Stimulated activated CD4-positive, alpha-beta T cell treated with anti-CD3 and anti-CD28 coated beads, Interleukin-12 subunit alpha, Interleukin-12 subunit beta, amount 100 ng/mL, for 48 hours (primary cell): Measurements from ENCODE around the gene GSK3A.

Experiments
- DNase-seq, 3 donors: peaks; one replicate each; pipeline ENCODE4 v3.0.0-alpha.2; 2020; ENCODE audit warnings: low read depth in 2 of 3, low spot score in 1 of 3

The GSK3A gene

DNA sequence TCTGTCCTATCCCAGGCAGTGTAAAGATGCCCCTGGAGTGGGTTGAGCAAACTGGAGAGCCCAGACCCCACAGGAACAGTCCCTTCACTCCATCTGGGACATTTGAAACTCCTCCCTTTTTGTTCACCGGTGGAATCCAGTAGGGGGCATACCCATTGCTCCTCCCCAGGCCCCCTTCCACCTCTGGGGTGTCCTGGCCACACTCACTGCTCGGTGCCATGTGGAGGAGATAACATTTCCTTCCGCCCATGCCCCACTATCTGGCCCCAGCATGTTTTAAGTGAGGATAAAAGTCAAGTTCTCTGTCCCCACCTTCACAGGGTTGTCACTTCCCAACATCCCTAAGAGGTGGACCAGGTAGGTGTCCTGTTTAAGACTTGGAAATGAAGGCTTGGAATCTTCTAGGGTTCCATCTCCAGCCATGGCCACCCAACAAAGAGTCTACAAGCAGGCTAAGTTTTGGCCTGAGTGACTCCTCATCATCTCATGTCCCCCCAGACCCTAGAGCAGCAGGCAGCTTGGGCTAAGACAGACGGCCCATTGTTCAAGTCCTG lies 13.0 kb downstream of the GSK3A start:
- no peak for DNase-seq

DNA sequence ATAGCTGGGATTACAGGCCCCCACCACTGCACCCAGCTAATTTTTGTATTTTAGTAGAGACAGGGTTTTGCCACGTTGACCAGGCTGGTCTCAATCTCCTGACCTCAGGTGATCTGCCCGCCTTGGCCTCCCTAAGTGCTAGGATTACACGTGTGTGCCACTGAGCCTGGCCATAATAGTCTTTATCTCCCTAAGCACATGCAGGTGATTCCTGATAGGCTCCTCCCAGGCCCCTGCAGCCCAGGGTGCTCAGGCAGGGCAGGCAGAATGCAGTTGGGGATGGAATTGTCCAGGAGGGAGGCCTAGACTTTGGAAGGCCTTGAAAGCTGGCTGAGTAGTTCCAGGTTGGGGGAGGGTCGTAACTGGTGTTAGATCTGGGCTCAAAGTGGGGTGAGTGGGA lies 13.8 kb downstream of the GSK3A start:
- no peak for DNase-seq

DNA sequence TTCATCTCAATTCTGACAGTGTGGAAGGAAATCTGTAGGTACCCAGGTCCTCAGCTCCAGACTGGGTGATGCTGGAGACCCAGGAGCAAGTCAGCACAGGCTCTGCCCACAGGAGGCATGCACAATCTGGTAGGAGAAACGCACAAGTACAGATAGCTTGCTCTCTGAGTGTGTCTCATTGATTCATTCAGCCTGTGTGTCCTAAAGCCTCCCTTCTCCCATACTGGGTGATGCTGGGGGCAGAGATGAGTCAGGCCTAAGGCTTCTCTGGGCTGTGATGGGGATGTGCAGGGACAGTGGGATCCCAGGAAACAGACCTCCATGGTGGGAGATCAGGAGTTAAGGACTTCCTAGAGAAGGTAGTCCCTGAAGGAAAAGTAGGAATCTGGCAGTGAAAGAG lies 15.5 kb downstream of the GSK3A start:
- no peak for DNase-seq

DNA sequence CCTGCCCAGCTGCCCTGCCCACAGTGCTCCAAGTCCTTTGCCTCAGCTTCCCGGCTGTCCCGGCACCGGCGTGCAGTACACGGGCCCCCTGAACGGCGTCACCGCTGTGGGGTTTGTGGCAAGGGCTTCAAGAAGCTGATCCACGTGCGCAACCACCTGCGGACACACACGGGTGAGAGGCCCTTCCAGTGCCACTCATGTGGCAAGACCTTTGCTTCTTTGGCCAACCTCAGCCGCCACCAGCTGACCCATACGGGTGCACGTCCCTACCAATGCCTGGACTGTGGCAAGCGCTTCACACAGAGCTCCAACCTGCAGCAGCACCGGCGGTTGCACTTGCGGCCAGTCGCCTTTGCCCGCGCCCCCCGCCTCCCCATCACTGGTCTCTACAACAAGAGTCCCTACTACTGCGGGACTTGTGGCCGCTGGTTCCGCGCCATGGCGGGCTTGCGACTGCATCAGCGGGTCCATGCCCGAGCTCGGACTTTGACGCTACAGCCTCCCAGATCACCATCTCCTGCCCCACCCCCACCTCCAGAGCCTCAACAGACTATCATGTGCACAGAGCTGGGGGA lies 16.6 kb downstream of the GSK3A start:
- DNase-seq = no peak

DNA sequence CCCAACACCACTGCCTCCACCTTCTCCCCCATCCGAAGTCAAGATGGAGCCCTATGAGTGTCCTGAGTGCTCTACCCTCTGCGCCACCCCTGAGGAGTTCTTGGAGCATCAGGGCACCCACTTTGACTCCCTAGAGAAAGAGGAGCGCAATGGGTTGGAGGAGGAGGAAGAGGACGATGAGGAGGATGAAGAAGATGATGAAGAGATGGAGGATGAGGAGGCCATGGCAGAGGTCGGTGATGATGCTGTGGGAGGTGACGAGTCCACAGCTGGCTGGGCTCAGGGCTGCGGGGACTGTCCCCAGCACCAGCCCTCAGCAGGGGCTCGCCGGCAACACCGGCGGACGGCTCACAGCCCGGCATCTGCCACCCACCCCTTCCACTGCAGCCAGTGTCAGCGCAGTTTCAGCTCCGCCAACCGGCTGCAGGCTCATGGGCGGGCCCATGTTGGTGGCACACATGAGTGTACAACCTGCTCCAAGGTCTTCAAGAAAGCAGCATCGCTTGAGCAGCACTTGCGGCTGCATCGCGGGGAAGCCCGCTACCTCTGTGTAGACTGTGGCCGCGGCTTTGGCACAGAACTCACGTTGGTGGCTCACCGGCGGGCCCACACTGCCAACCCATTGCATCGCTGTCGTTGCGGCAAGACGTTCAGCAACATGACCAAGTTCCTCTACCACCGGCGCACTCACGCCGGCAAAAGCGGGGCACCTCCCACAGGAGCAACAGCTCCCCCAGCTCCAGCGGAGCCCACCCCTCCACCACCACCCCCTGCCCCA lies 17.3 kb downstream of the GSK3A start:
- DNase-seq = no peak

DNA sequence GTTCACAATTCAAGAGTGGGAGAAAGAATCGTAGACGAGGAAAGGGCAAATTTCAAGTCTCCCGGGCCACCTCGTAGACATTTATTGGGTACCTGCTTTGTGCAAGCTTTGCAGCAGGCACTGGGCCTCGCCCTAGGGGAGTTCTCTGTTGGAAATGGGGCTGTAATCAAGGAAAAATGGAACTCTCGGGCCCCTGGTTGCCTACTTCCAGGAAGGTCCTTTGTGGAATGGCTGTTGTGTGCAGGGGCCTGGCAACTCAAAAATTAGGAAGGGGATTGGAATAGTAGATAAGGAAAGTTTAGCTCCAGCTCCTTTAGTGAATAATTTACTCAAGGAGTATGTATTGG lies 21.7 kb downstream of the GSK3A start:
- no peak for DNase-seq

DNA sequence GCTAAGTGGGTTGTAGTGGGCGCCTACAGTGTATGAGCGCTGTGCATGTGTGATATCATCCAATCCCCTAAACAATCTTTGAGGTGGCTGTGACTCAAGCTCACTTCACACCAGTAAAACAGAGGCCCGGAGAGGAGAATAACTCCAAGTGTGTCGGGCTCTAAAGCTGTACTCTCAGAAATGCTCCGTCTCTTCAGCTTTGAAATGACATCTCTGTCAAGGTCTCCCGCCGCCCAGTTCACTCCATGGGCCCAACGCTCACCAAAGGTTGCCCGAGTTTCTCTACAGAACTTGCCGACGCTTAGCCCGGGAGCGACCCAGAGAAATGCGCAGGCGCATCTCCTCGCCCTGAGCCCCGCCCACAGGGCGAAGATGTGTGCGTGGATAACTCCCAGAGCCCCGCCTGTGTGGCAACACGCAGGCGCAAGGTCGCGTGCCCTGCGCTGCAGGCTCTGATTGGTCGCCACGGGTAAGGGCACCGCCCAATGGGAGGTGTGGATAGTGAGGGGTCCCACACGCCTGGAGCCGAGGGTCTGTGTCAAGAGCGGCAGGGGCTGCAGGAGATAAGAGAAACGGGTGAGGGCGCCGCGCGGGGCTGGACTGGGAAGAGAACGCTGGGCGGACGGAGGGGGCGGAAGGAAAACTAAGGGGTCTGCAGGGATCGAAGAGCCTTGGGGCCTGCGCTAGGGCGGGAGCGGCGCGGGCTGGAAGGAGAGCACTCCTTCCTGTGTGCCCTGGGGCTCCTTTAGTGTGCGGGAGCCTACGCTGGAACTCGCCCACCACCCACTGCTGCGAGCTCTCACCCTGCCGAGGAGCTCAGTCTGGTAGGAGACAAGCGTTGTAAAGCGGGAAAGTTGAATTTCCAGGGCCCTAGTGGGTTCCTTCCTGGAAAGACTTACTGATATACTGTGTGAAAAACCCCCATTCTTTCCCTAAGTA lies 22.3 kb downstream of the GSK3A start, which contains the start of gene ZNF526:
Gene ZNF526 (plus strand): TSS at position 501 of the 939 bp plus-strand sequence. CDS start 4,092 bp downstream, outside the sequence.
- peak; percentile 94 to 95 (median 95) for DNase-seq

DNA sequence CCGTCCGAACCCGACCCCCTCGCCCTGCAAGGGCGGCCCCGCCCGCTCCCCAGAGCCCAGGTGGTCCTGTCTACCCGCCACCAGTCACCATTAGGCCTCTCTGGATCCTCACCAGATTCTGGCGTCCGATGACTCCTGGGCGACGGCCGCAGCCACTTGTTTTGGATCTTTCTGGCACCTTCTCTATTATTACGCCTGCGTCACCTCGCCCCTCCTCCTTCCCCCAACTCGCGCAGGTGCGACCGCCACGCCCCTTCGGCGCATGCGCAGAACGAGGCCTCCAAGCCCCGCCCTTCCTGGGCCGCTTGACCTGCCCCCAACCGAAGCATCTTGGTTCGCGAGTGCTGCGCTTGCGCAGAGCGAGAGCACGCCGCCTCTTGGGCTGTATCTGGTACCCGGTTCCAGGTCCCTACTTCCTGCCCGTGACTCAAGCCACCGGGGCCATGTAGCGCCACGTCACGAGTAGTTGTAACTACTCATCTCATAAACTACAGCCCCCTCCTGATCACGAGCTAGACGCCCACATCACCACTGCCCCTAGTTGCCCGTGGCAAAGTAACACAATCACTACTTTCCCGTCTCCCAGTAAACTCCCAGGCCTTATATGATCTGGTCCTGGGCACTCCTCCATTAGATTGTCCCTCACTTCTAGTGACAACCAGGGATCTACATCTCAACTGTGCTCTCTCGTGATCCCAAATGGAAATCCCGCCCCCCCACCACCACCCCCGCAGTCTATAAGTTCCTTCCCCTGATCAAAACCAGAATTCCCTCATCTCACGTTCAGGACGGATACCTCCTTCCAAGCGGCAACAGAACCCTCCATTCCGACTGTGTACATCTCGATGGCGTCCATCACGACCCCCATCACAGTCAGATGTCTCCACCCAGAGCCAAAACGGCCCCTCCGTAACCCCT lies 24.6 kb downstream of the GSK3A start, which contains the start of gene DEDD2:
Gene DEDD2 (minus strand): TSS at position 158 of the 918 bp plus-strand sequence. CDS start 670 bp downstream, outside the sequence.
- DNase-seq = peak; percentile 99 to 100 (median 100)

DNA sequence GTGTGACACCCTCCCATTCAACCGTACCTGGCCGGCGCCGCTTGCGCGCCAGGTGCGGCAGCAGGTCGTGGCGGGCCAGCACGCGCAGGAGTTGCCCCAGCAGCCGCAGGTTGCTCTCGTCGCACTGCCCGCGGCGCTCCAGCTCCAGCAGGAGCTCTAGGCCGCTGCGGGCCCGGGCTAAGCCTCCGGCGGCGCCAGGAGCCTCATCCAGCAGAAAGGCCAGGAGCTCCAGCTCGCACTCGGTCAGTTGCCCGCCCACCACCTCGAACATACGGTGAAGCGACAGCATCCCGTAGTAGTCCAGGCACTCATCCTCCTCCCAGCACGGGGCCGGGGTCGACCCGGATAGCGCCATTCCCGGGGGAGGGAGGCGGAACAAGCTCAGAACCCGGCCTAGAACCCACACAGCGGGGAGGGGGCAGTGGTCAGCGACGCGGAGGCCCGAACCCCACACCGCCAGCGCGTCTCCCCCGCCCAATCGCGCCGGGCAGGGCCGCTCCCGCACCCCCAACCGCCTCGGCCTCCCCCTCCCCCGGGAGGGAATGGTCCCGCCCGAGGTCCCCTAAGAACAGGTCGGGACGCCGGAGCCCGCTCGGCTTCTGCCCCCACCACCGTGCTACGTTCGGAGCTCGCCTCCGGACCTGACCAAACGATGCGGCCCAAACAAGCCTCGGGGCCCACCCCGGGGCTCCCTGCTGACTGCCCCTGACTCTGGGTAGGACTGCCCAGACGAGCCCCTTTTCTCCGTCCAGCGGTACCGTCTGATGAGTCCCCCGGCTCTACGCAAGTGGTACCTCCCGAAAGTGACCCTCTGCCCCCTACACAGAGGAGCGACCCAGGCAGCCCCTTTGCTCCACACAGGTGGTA lies 25.5 kb downstream of the GSK3A start:
- peak in 1 of 3 donors; percentile 27 for DNase-seq

DNA sequence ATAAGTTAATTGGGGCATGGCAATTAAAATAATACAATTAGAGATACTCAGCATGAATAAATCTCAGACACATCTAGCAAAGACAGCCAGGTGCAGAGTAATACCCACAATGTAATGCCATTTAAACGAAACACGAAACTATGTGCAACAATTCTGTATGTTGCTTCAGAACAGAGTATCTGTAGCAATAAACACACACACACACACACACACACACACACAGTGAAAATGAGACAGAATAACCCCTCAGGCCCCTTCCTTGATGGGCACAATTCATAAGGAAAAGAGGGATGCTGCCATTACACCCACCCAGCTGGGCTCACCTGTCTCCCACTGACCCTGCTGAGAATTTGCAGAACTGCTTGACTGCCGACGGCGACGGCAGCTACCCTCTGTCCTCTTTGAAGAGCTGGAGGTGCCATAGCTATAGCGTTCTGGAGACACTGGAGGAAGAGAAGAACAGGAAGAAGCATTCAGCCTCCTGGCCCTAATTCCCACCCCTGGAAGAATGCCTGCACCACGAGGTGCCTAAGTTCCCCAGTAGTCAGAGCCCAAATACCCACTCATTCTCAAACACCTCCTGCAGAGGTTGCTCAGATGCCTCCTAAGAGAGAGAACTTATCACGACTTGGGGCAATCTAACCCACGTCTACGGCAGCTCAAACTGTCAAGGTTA lies 27.5 kb downstream of the GSK3A start:
- no peak for DNase-seq

DNA sequence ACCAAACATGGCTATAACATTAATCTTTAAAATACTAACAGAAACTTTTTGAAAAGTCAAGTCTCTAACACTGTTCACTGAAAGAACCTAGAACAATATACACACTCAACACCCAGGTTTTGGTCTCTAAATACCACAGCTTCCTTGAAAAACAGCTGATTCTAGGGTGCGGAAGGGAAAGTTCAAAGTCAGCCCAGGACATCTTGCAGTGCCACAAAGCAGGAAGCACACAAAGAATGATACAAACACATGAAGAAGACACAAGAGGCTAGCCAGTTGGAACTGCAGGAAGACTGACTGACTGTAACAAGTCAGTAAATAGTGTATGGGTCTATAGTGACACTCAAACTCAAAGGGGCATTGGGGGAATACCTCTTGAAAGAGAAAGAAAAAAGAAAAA lies 29.5 kb downstream of the GSK3A start:
- no peak for DNase-seq

DNA sequence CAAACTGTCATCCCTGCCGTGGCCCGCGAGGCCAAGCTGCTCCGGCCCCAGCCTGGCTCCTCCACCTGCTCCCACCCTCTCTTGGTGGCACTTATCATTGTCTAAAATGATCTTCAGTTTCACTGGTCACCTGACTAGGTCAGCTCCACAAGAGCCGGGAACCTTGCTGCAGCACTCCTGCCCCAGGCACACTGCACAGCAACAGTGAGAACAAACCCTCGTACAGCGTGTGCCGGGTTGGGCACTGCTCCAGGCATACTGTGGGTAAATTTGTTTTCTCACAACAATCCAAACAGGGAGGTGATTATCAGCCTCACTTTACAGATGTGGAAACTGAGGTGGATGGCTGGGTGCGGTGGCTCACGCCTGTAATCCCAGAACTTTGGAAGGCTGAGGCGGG lies 33.8 kb downstream of the GSK3A start:
- no peak for DNase-seq

DNA sequence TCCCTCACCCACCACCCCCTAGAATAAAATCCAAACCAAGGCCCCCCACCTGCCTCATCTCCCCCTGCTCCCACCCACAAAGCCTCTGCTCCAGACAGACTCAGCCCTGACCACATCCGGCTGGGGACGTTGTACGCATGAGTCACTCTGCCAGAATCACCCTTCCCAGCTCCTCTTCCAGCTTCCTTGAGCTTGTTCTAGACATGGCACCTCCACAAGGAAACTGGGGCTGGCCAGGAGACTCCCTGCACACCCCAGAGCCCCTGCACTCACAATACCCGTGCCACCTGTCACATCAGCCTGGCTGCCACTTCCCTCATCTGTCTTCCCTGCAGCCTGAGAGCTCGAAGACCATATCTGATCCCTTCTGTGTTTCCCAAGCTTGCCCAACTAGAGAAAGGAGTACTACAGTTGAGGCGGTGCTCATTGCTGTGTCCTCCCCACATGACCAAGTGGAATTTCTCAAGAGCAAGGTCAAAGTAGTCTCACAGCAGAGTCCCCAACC lies 34.6 kb downstream of the GSK3A start:
- DNase-seq = no peak

DNA sequence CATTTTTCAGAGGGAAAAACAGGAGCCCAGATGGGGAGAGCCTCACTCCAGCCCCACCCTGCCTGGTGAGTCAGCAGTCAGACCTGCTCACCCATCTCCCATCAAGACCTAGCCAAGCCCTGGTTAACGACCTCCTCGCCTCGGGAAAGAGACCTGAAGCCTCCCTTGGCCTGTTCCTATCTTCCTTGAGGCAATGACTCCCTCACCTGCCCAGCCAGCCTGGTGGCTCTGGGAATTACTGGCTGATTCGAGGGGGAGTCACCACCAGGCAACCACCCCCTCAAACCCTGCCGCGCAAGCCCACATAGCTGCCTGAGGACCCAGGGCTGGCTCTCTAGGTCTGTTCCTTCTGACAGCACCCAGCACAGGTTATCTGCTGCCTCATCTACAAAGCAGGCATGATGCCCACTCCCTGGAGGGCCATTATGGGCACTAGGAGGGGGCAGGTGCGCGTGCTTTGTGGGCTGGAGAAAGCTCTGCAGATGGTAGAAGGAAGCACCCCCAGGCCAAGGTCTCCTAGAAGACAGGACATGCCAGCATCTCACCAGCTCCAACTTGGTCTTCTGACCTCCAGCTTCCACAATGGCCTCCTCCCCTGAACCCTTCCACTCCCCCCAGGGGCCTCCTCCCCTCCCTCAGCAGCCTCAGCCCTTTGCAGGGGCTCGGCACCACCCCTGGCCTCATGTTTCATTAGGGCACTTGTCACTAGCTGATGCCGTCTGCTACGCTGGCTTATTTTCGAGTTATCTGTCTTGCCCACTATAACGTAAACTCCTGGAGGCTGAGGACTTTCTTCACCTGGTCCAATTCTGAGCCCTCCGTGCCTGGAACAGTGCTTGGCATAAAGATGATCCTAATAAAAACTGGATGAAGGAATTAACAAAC lies 35.3 kb downstream of the GSK3A start:
- DNase-seq = no peak

DNA sequence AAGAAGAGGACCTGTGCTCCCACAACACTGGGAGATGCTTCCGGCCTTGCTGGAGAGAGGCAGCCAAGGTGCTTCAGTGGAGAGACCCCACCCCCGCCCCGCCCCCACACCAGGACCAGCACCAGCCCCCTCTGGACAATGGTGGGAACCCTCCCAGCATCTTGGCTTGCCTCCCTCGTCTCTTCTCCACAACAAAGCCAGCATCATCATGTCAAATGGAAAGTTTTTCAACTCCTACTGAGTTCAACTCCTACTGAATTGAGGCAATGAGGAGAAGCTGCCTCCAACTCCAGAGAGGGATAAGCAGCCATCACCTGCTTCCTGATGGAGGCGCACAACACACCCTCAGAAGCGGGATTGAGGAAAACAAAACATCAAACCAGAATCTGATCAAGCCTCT lies 37.7 kb downstream of the GSK3A start:
- DNase-seq = no peak

DNA sequence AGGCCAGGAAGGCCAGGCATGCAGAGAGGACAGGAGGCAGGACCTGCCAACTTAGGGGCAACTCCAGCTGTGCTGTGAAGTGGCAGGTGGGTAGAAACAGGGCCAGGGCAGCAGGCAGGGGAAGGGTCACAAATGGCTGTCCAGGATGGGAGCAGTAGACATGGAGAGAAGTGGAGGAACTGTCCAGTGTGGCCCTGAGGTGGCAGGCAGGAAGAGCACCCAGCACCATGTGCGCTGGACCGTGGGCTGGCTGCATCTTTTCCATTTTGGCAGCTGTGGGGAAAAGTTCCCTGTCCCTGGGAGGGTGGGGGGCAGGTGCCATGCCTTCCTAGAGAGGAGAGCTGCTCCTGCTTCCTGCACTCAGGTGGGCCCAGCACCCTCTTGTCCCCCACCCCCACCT lies 38.7 kb downstream of the GSK3A start:
- DNase-seq = no peak

DNA sequence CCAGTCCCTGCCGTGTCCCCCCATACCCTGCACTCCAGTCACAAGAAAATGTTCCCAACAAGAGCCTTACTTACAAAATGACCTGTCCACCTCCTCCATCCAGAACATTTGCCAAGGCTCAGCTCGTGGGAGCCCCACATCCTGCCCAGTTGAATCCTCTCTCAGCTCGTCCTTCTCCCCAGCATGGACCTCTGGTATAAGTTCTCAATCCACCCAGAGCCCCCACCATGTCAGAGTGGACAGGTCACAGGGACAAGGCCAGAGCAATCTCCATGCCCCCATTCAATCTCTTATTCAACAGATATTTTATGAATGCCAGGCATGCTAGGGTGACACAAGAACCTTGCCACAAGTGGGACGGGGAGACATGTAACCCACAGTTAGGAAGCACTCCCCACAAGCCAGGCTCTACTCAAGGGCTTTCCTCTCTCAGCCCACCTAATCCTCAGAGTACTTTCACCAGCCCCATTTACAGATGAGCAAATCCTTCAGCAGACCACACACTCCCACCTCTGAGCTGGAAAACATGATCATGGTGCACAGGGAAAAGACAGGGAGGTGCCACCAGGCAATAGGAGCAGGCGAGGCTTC lies 40.0 kb downstream of the GSK3A start:
- DNase-seq = no peak
